SK-N-SH treated with all-trans-retinoic acid at 6 μM for 48 hours (cell line): Measurements from ENCODE around the gene UPP2.

Source experiments
- ATAC-seq: fragments of 200-7000 bp; cut with Tn5 transposase; 3 replicates; pipeline ENCODE4 v1.9.1; 2020; ENCODE audit warnings: mild to moderate bottlenecking, moderate library complexity
- ARNTL ChIP-seq: fragments of 450-650 bp; formaldehyde crosslinking; IDR thresholded peaks from 2 replicates; pipeline ENCODE4 v1.5.0; 2020; ENCODE audit warnings: low read depth, mild to moderate bottlenecking, moderate library complexity, borderline replicate concordance
- BACH2 ChIP-seq: fragments of 250-450 bp; sonication (Bioruptor Pico); IDR thresholded peaks from 2 replicates; pipeline ENCODE4 v1.9.0; 2021; ENCODE audit warnings: mild to moderate bottlenecking, borderline replicate concordance
- CREB5 ChIP-seq: fragments of 250-450 bp; sonication (Bioruptor Pico); IDR thresholded peaks from 2 replicates; pipeline ENCODE4 v1.5.1; 2020; ENCODE audit warnings: low read depth, mild to moderate bottlenecking, moderate library complexity
- CSDC2 ChIP-seq: fragments of 250-450 bp; sonication (Bioruptor Pico); IDR thresholded peaks from 2 replicates; pipeline ENCODE4 v1.5.0; 2020; ENCODE audit warnings: mild to moderate bottlenecking, moderate library complexity
- ESRRG ChIP-seq: fragments of 250-450 bp; sonication (Bioruptor Pico); IDR thresholded peaks from 2 replicates; pipeline ENCODE4 v1.6.1; 2021; ENCODE audit warnings: mild to moderate bottlenecking
- GLIS3 ChIP-seq: fragments of 250-450 bp; sonication (Bioruptor Pico); IDR thresholded peaks from 2 replicates; pipeline ENCODE4 v1.5.0; 2020; ENCODE audit warnings: mild to moderate bottlenecking, moderate library complexity
- ISL1 ChIP-seq: fragments of 250-450 bp; sonication (Bioruptor Pico); IDR thresholded peaks from 2 replicates; pipeline ENCODE4 v2.1.2; 2022; ENCODE audit warnings: mild to moderate bottlenecking, moderate library complexity
- OSR1 ChIP-seq: fragments of 250-450 bp; sonication (Bioruptor Pico); IDR thresholded peaks from 2 replicates; pipeline ENCODE4 v1.8.0; 2022; ENCODE audit warnings: moderate library complexity, mild to moderate bottlenecking, inconsistent platforms
- RARB ChIP-seq: fragments of 250-450 bp; sonication (Bioruptor Pico); IDR thresholded peaks from 2 replicates; pipeline ENCODE4 v1.8.0; 2021; ENCODE audit warnings: mild to moderate bottlenecking, moderate library complexity
- SNAI2 ChIP-seq: fragments of 250-450 bp; sonication (Bioruptor Pico); IDR thresholded peaks from 2 replicates; pipeline ENCODE4 v1.5.0; 2020; ENCODE audit warnings: mild to moderate bottlenecking, moderate library complexity
- TCF4 ChIP-seq: fragments of 250-450 bp; sonication (Bioruptor Pico); IDR thresholded peaks from 2 replicates; pipeline ENCODE4 v1.8.0; 2021; ENCODE audit warnings: mild to moderate bottlenecking, moderate library complexity, borderline replicate concordance
- TOX ChIP-seq: fragments of 250-450 bp; sonication (Bioruptor Pico); IDR thresholded peaks from 2 replicates; pipeline ENCODE4 v1.8.0; 2021; ENCODE audit warnings: mild to moderate bottlenecking, moderate library complexity, borderline replicate concordance
- TSHZ2 ChIP-seq: fragments of 250-450 bp; sonication (Bioruptor Pico); IDR thresholded peaks from 2 replicates; pipeline ENCODE4 v1.5.0; 2020; ENCODE audit warnings: mild to moderate bottlenecking, moderate library complexity
- ZC3H10 ChIP-seq: fragments of 250-450 bp; sonication (Bioruptor Pico); IDR thresholded peaks from 2 replicates; pipeline ENCODE4 v1.5.1; 2021; ENCODE audit warnings: mild to moderate bottlenecking, moderate library complexity
- ZFP3 ChIP-seq: fragments of 250-450 bp; sonication (Bioruptor Pico); IDR thresholded peaks from 2 replicates; pipeline ENCODE4 v1.5.0; 2020; ENCODE audit warnings: mild to moderate bottlenecking, moderate library complexity
- ZFP30 ChIP-seq: fragments of 450-650 bp; formaldehyde crosslinking; IDR thresholded peaks from 2 replicates; pipeline ENCODE4 v1.5.0; 2022; ENCODE audit warnings: mild to moderate bottlenecking, moderate library complexity
- ZNF70 ChIP-seq: fragments of 450-650 bp; formaldehyde crosslinking; IDR thresholded peaks from 2 replicates; pipeline ENCODE4 v1.5.0; 2020; ENCODE audit warnings: mild to moderate bottlenecking, moderate library complexity
- ZNF8 ChIP-seq: fragments of 450-650 bp; formaldehyde crosslinking; IDR thresholded peaks from 2 replicates; pipeline ENCODE4 v1.5.0; 2020; ENCODE audit warnings: mild to moderate bottlenecking, moderate library complexity
- TF ChIP-seq, protein P1 (sequence below): fragments of 250-450 bp; sonication (Bioruptor Pico); IDR thresholded peaks from 2 replicates; pipeline ENCODE4 v1.8.0; 2021; ENCODE audit warnings: low read depth, mild to moderate bottlenecking, moderate library complexity, borderline replicate concordance
- TF ChIP-seq, protein P2 (sequence below): fragments of 250-450 bp; sonication (Bioruptor Pico); IDR thresholded peaks from 2 replicates; pipeline ENCODE4 v1.5.1; 2021; ENCODE audit warnings: mild to moderate bottlenecking, moderate library complexity
- TF ChIP-seq, protein P3 (sequence below): fragments of 250-450 bp; sonication (Bioruptor Pico); IDR thresholded peaks from 2 replicates; pipeline ENCODE4 v1.8.0; 2020; ENCODE audit warnings: mild to moderate bottlenecking, moderate library complexity, borderline replicate concordance

Gene UPP2

DNA sequence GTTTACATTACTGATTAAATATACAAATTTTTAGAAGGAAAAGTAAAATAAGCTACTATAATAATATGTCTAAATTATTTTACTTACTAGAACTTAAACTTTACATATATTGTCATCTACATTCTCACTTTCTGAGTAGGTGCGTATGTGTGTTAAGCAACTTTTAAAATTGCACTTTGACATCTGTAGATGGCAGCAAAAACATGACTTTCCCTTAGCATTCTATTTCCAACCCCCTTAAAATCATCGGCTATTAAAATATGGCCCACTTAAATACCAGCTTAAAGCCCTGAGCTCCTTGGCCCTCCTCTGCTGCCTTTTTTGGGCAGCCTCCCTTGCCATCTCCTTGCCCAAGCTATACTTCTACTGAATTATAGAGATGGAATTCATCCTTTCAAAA lies 78.0 kb downstream of the UPP2 start:
- peak; percentile 61 for ATAC-seq
- TF ChIP-seq, protein P1, sequence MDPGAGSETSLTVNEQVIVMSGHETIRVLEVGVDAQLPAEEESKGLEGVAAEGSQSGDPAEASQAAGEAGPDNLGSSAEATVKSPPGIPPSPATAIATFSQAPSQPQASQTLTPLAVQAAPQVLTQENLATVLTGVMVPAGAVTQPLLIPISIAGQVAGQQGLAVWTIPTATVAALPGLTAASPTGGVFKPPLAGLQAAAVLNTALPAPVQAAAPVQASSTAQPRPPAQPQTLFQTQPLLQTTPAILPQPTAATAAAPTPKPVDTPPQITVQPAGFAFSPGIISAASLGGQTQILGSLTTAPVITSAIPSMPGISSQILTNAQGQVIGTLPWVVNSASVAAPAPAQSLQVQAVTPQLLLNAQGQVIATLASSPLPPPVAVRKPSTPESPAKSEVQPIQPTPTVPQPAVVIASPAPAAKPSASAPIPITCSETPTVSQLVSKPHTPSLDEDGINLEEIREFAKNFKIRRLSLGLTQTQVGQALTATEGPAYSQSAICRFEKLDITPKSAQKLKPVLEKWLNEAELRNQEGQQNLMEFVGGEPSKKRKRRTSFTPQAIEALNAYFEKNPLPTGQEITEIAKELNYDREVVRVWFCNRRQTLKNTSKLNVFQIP (CRISPR knock-in tag), result no peak
- TF ChIP-seq TOX (CRISPR knock-in tag) (no peak), BACH2 (CRISPR knock-in tag) (no peak), SNAI2 (CRISPR knock-in tag) (no peak), ZC3H10 (CRISPR knock-in tag) (no peak)

DNA sequence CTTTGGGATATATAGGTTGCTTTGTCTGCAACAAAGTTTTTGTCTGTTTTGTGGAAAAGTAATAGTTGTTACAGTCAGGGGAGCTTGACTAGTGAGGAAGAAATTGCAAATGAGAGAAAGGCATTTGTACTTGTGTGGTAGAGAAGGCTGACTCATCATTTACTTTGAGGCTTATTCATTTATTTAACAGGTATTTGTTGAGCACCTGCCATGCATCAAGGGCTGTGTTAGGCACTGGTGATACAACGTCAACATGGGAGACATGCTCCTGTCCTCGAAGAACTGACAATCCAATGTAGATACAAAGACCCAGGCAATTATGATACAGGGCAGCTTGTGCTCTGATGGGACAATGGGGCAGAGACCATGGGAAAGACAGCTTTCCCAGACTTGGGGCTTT lies 79.5 kb downstream of the UPP2 start:
- ATAC-seq, result no peak
- TF ChIP-seq RARB (CRISPR knock-in tag), result no peak
- TF ChIP-seq CREB5 (CRISPR knock-in tag), result no peak
- TF ChIP-seq OSR1, result no peak
- no peak for TF ChIP-seq TCF4 (CRISPR knock-in tag)
- TF ChIP-seq ZFP30, result no peak
- TF ChIP-seq, protein P1 (CRISPR knock-in tag), result no peak
- no peak for TF ChIP-seq CSDC2
- TF ChIP-seq, protein P2, sequence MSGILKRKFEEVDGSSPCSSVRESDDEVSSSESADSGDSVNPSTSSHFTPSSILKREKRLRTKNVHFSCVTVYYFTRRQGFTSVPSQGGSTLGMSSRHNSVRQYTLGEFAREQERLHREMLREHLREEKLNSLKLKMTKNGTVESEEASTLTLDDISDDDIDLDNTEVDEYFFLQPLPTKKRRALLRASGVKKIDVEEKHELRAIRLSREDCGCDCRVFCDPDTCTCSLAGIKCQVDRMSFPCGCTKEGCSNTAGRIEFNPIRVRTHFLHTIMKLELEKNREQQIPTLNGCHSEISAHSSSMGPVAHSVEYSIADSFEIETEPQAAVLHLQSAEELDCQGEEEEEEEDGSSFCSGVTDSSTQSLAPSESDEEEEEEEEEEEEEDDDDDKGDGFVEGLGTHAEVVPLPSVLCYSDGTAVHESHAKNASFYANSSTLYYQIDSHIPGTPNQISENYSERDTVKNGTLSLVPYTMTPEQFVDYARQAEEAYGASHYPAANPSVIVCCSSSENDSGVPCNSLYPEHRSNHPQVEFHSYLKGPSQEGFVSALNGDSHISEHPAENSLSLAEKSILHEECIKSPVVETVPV (CRISPR knock-in tag), result no peak
- TF ChIP-seq ZNF8 (CRISPR knock-in tag), result no peak
- no peak for TF ChIP-seq ZC3H10 (CRISPR knock-in tag)
- no peak for TF ChIP-seq GLIS3 (CRISPR knock-in tag)
- no peak for TF ChIP-seq ZFP3 (CRISPR knock-in tag)
- TF ChIP-seq ZNF70 (CRISPR knock-in tag), result no peak
- TF ChIP-seq TSHZ2 (CRISPR knock-in tag), result no peak

- TF ChIP-seq GLIS3 (CRISPR knock-in tag) (no peak), ARNTL (CRISPR knock-in tag) (no peak), BACH2 (CRISPR knock-in tag) (no peak), ISL1 (CRISPR knock-in tag) (no peak), ESRRG (CRISPR knock-in tag) (no peak), ZFP30 (no peak)
- TF ChIP-seq, protein P3, sequence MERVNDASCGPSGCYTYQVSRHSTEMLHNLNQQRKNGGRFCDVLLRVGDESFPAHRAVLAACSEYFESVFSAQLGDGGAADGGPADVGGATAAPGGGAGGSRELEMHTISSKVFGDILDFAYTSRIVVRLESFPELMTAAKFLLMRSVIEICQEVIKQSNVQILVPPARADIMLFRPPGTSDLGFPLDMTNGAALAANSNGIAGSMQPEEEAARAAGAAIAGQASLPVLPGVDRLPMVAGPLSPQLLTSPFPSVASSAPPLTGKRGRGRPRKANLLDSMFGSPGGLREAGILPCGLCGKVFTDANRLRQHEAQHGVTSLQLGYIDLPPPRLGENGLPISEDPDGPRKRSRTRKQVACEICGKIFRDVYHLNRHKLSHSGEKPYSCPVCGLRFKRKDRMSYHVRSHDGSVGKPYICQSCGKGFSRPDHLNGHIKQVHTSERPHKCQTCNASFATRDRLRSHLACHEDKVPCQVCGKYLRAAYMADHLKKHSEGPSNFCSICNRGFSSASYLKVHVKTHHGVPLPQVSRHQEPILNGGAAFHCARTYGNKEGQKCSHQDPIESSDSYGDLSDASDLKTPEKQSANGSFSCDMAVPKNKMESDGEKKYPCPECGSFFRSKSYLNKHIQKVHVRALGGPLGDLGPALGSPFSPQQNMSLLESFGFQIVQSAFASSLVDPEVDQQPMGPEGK, result no peak
- ATAC-seq, result no peak
Measured at GRCh38 chr2:158182676-158183295, 81.1 kb downstream of the UPP2 start.
